CD4-positive, alpha-beta memory T cell (primary cell): Measurements from ENCODE around the gene PXDC1. TPM values are rescaled to one million over a fixed set of nuclear protein-coding genes. Genes with fewer than 3 reads are reported as not detected.
"Not testable (repeated sequence)": the region's sequence is repeated elsewhere in the genome, so short reads cannot be mapped to it uniquely, and the experiment has no call there.

ENCODE experiments used
- CTCF ChIA-PET: fragments of 350-600 bp; sonication (Branson Sonifier 250); formaldehyde crosslinking; loops from one replicate; lab custom pipeline; 2021; ENCODE audit warnings: inconsistent platforms; ENCODE audit not compliant: partially characterized antibody; lab: Charles Lee
- POLR2A ChIA-PET: fragments of 350-600 bp; sonication (Branson Sonifier 250); formaldehyde crosslinking; loops from one replicate; lab custom pipeline; 2021; ENCODE audit not compliant: partially characterized antibody; lab: Charles Lee
- DNase-seq, 5 donors: peaks; one replicate each; pipeline versions ENCODE4 v3.0.0 to v3.0.0-alpha.2; 2020 to 2022; ENCODE audit warnings: mixed read lengths in 1 of 5
- H3K27ac ChIP-seq: one replicate; pipeline ENCODE4 v1.7.0; 2013; ENCODE audit warnings: low read depth, low read length
- H3K27me3 ChIP-seq: 2 replicates; pipeline ENCODE4 v1.7.0; 2013; ENCODE audit warnings: mild to moderate bottlenecking, low read length, moderate library complexity; ENCODE audit not compliant: insufficient read depth
- H3K36me3 ChIP-seq: 2 replicates; pipeline ENCODE4 v1.7.0; 2013; ENCODE audit warnings: mild to moderate bottlenecking, low read length, moderate library complexity; ENCODE audit not compliant: insufficient read depth
- H3K4me1 ChIP-seq: 2 replicates; pipeline ENCODE4 v1.7.0; 2013; ENCODE audit warnings: mild to moderate bottlenecking, low read length, moderate library complexity; ENCODE audit not compliant: insufficient read depth
- H3K4me3 ChIP-seq, 2 donors: one replicate each; pipeline ENCODE4 v1.7.0; 2013; ENCODE audit warnings: low read length in 2 of 2, mild to moderate bottlenecking in 1 of 2
- H3K9me3 ChIP-seq, 2 donors: one replicate each; pipeline ENCODE4 v1.7.0; 2013; ENCODE audit warnings: low read length in 2 of 2, control low read depth in 1 of 2; ENCODE audit not compliant: control insufficient read depth in 1 of 2
- H3K27ac Mint-ChIP-seq, 7 donors: one replicate each; pipeline ENCODE4 v1.8.0; 2020 to 2021; ENCODE audit warnings: mixed read lengths in 7 of 7, mild to moderate bottlenecking in 6 of 7, inconsistent platforms in 3 of 7, moderate library complexity in 3 of 7
- H3K27me3 Mint-ChIP-seq, 2 donors: one replicate each; pipeline ENCODE4 v1.8.0; 2020 to 2021; ENCODE audit warnings: mixed read lengths in 2 of 2
- H3K36me3 Mint-ChIP-seq, 2 donors: one replicate each; pipeline ENCODE4 v1.8.0; 2020 to 2021; ENCODE audit warnings: mixed read lengths in 2 of 2, inconsistent platforms in 1 of 2, mild to moderate bottlenecking in 1 of 2
- H3K4me1 Mint-ChIP-seq, 4 donors: one replicate each; pipeline ENCODE4 v1.8.0; 2020 to 2021; ENCODE audit warnings: mixed read lengths in 4 of 4, mild to moderate bottlenecking in 1 of 4
- H3K4me3 Mint-ChIP-seq, 8 donors: one replicate each; pipeline ENCODE4 v1.8.0; 2020 to 2021; ENCODE audit warnings: mixed read lengths in 8 of 8, mild to moderate bottlenecking in 7 of 8, moderate library complexity in 6 of 8, inconsistent platforms in 3 of 8
- H3K9me3 Mint-ChIP-seq, 8 donors: one replicate each; pipeline ENCODE4 v1.8.0; 2020 to 2021; ENCODE audit warnings: mixed read lengths in 8 of 8, mild to moderate bottlenecking in 5 of 8, inconsistent platforms in 3 of 8, moderate library complexity in 1 of 8
- intact Hi-C: fragments of 100-400 bp; cut with micrococcal nuclease; formaldehyde crosslinking; loops from one replicate; pipeline ENCODE4 v1.15.1; 2023
- polyA plus RNA-seq, 2 donors: library from polyadenylated mRNA; unstranded; fragments of 300-500 nt; fragmentation: Illumina TruSeq; gene quantifications; one replicate each; pipeline ENCODE4 v1.2.3, GENCODE V29; 2021
- total RNA-seq, 2 experiments: library from RNA; stranded (reverse); gene quantifications; one replicate each; pipeline ENCODE4 v1.2.3, GENCODE V29; 2021

PXDC1 gene
- total and polyA plus RNA-seq, 4 experiments from 2014 or later, result 0.50 to 0.52 TPM; not detected in 2

GRCh38 chr6:3754776-3755175 lies 3.3 kb upstream of the PXDC1 start:
- Mint-ChIP-seq H3K9me3 (no peaks in the 10 kb centered on the region), H3K27me3 (peaks cover 11 to 15% of the 10 kb centered on the region in 2 donors), H3K4me3 (no peak overlapping the region), H3K36me3 (no peaks in the 10 kb centered on the region), H3K4me1 (peaks cover 0 to 12% (median 3%) of the 10 kb centered on the region in 4 donors), H3K27ac (no peak overlapping the region)
- ChIA-PET POLR2A (no interaction called here), CTCF (interaction anchor here (0.9 to 2.6 kb wide), 4 partner anchors 13 to 223 kb away, joined by 3 to 11 read pairs (median 5); no protein-coding TSS in a partner anchor)
- Histone ChIP-seq H3K36me3 (no peaks in the 10 kb centered on the region), H3K9me3 (no peaks in the 10 kb centered on the region), H3K27ac (no peak overlapping the region), H3K4me3 (no peak overlapping the region), H3K4me1 (peaks cover 11% of the 10 kb centered on the region), H3K27me3 (no peaks in the 10 kb centered on the region)
- intact Hi-C loops, result loop anchor here (5.0 kb wide), 1 partner anchor 1023 kb away; the partner anchor contains the start of gene CDYL
- DNase-seq, result no peak

- H3K4me3 Mint-ChIP-seq, result peak overlapping the region in 1 of 8 donors; percentile 10
- DNase-seq, H3K9me3 Mint-ChIP-seq, H3K36me3 ChIP-seq, POLR2A ChIA-PET, H3K36me3 Mint-ChIP-seq, H3K27me3 ChIP-seq, H3K4me3 ChIP-seq, H3K27ac ChIP-seq, H3K9me3 ChIP-seq: not testable (repeated sequence)
- CTCF ChIA-PET, result interaction anchor here (0.6 to 2.6 kb wide), 3 partner anchors 22 to 684 kb away, joined by 3 to 7 read pairs (median 3); no protein-coding TSS in a partner anchor
- H3K27me3 Mint-ChIP-seq, result peaks cover 15 to 16% of the 10 kb centered on the region in 2 donors
- intact Hi-C loops, result loop anchor here (5.0 kb wide), 1 partner anchor 1023 kb away; the partner anchor contains the start of gene CDYL
- peaks cover 0 to 18% (median 3%) of the 10 kb centered on the region in 4 donors for H3K4me1 Mint-ChIP-seq
- peak overlapping the region in 1 of 7 donors; percentile 27 for H3K27ac Mint-ChIP-seq
- H3K4me1 ChIP-seq, result peaks cover 11% of the 10 kb centered on the region
Observed at GRCh38 chr6:3754032-3754725, 2.7 kb upstream of the PXDC1 start.

GRCh38 chr6:3753228-3753835 lies 1.8 kb upstream of the PXDC1 start:
- Mint-ChIP-seq H3K4me3 (peak overlapping the region in 7 of 8 donors; percentile 33 to 84 (median 69)), H3K27me3 (peaks cover 16 to 17% of the 10 kb centered on the region in 2 donors), H3K27ac (no peak overlapping the region), H3K9me3 (no peaks in the 10 kb centered on the region), H3K4me1 (peaks cover 0 to 22% (median 3%) of the 10 kb centered on the region in 4 donors), H3K36me3 (no peaks in the 10 kb centered on the region)
- H3K27ac ChIP-seq, result no peak overlapping the region
- H3K36me3 ChIP-seq, result no peaks in the 10 kb centered on the region
- POLR2A ChIA-PET, result no interaction called here
- no peak overlapping the region for H3K4me3 ChIP-seq
- DNase-seq, result no peak
- intact Hi-C loops, result loop anchor here (5.0 kb wide), 1 partner anchor 1024 kb away; the partner anchor contains the start of gene CDYL
- CTCF ChIA-PET, result interaction anchor here (1.4 kb wide), 1 partner anchor 224 kb away, joined by 4 read pairs; no protein-coding TSS in a partner anchor
- peaks cover 11% of the 10 kb centered on the region for H3K4me1 ChIP-seq
- no peaks in the 10 kb centered on the region for H3K9me3 ChIP-seq
- no peaks in the 10 kb centered on the region for H3K27me3 ChIP-seq

GRCh38 chr6:3752531-3753227 lies 1.2 kb upstream of the PXDC1 start:
- Histone ChIP-seq H3K36me3 (no peaks in the 10 kb centered on the region), H3K27ac (no peak overlapping the region), H3K9me3 (no peaks in the 10 kb centered on the region), H3K27me3 (no peaks in the 10 kb centered on the region), H3K4me3 (peak overlapping the region in 1 of 2 donors; percentile 38), H3K4me1 (peaks cover 11% of the 10 kb centered on the region)
- no peaks in the 10 kb centered on the region for H3K9me3 Mint-ChIP-seq
- CTCF ChIA-PET, result interaction anchor here (1.4 kb wide), 1 partner anchor 225 kb away, joined by 4 read pairs; no protein-coding TSS in a partner anchor
- peaks cover 18 to 20% of the 10 kb centered on the region in 2 donors for H3K27me3 Mint-ChIP-seq
- H3K36me3 Mint-ChIP-seq, result no peaks in the 10 kb centered on the region
- H3K27ac Mint-ChIP-seq, result peak overlapping the region in 1 of 7 donors; percentile 3
- DNase-seq, result no peak
- POLR2A ChIA-PET, result no interaction called here
- intact Hi-C loops, result loop anchor here (5.0 kb wide), 1 partner anchor 1025 kb away; the partner anchor contains the start of gene CDYL
- H3K4me1 Mint-ChIP-seq, result peaks cover 0 to 27% (median 3%) of the 10 kb centered on the region in 4 donors
- peak overlapping the region; percentile 57 to 84 (median 68) for H3K4me3 Mint-ChIP-seq

DNA sequence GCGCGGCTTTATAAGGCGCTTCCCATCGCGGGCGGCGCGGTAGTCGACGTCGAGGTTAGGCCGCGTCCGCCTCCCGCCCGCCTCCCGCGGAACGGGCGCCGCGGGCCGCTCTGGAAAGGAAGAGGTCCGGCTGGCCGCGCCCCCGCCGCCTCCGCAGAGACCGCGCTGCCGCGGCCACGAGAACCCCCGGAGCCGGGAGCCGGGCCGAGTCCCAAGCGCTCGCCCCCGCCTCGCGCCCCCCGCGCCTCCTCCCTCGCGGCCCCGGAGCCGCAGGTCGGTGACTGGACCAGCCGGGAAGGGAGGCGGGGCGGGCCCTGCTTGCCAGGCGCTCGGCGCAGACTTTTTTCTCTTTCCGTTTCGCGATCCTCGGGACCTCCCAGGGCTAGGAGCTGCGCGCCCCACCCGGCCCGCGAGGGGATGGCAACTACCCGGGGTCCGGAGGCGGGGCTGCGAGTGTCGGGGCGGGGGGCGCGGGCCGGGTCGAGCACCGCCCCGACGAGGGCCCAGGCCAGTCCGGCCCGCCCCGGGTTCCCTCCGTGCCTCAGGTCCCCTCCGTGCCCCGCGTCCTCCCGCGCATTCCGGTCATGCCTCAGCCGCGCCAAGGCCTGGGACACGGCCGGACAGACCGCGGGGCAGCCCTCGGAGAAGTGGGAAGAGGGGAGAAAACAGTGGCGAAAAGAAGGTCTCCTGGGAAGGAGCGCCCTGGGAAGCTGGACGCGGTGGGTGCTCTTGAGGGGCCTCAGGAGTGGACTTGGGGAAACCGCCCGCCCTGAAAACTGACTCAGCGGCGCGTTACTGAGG lies 417 bp upstream of the PXDC1 start:
- peaks cover 20 to 23% of the 10 kb centered on the region in 2 donors for H3K27me3 Mint-ChIP-seq
- H3K27ac ChIP-seq, result no peak overlapping the region

More for the DNA sequence above, 417 bp upstream of the PXDC1 start:
- Histone ChIP-seq H3K4me3 (peak overlapping the region in 1 of 2 donors; percentile 38), H3K36me3 (no peaks in the 10 kb centered on the region), H3K9me3 (no peaks in the 10 kb centered on the region), H3K27me3 (no peaks in the 10 kb centered on the region), H3K4me1 (peaks cover 11% of the 10 kb centered on the region)
- intact Hi-C loops, result loop anchor here (2.0 to 5.0 kb wide), 2 partner anchors 97 to 1025 kb away; partner anchors contain the start of genes CDYL and FAM50B
- CTCF ChIA-PET, result interaction anchor here (1.4 kb wide), 1 partner anchor 226 kb away, joined by 4 read pairs; no protein-coding TSS in a partner anchor
- POLR2A ChIA-PET, result no interaction called here
- no peaks in the 10 kb centered on the region for H3K9me3 Mint-ChIP-seq
- no peak overlapping the region for H3K27ac Mint-ChIP-seq
- DNase-seq, result peak; percentile 46 to 78 (median 51)
- peaks cover 0 to 27% (median 3%) of the 10 kb centered on the region in 4 donors for H3K4me1 Mint-ChIP-seq
- peak overlapping the region in 7 of 8 donors; percentile 21 to 73 (median 57) for H3K4me3 Mint-ChIP-seq
- H3K36me3 Mint-ChIP-seq, result no peaks in the 10 kb centered on the region
